GM23338 (cell line): Measurements from ENCODE around the gene TFDP1. TPM values are rescaled to one million over a fixed set of nuclear protein-coding genes. Genes with fewer than 3 reads are reported as not detected.

Source experiments
- ATAC-seq: fragments of 200-7000 bp; cut with Tn5 transposase; 3 replicates; pipeline ENCODE4 v1.9.1; 2020
- DNase-seq: peaks from one replicate; pipeline ENCODE4 v3.0.0-alpha.2; 2015; ENCODE audit warnings: low spot score
- H2AFZ ChIP-seq: fragments of 200-600 bp; sonication (generic); 2 replicates; pipeline ENCODE4 v1.8.0; 2016; ENCODE audit warnings: antibody characterized with exemption, mild to moderate bottlenecking, moderate library complexity
- H3F3A ChIP-seq: fragments of 200-600 bp; sonication (generic); replicated peaks from 2 replicates; pipeline ENCODE4 v1.8.0; 2017; ENCODE audit warnings: antibody characterized with exemption, mixed run types, low read depth
- H3K27ac ChIP-seq: fragments of 200-600 bp; sonication (generic); 2 replicates; pipeline ENCODE4 v1.6.1; 2016; ENCODE audit warnings: low read depth
- H3K27me3 ChIP-seq: fragments of 200-600 bp; sonication (generic); 2 replicates; pipeline ENCODE4 v1.8.0; 2016; ENCODE audit warnings: mild to moderate bottlenecking, mixed run types, moderate library complexity; ENCODE audit not compliant: insufficient read depth
- H3K36me3 ChIP-seq: fragments of 200-600 bp; sonication (generic); 2 replicates; pipeline ENCODE4 v1.8.0; 2016; ENCODE audit warnings: mild to moderate bottlenecking; ENCODE audit not compliant: insufficient read depth
- H3K4me1 ChIP-seq: fragments of 200-600 bp; sonication (generic); 2 replicates; pipeline ENCODE4 v1.8.0; 2016; ENCODE audit warnings: mild to moderate bottlenecking, moderate library complexity; ENCODE audit not compliant: insufficient read depth
- H3K4me2 ChIP-seq: fragments of 200-600 bp; sonication (generic); 2 replicates; pipeline ENCODE4 v1.7.1; 2017; ENCODE audit warnings: mixed run types
- H3K4me3 ChIP-seq: fragments of 200-600 bp; sonication (generic); 2 replicates; pipeline ENCODE4 v1.6.1; 2016; ENCODE audit warnings: mixed run types
- H3K79me2 ChIP-seq: fragments of 200-600 bp; sonication (generic); replicated peaks from 2 replicates; pipeline ENCODE4 v1.8.0; 2017; ENCODE audit warnings: mild to moderate bottlenecking; ENCODE audit not compliant: insufficient read depth
- H3K9me2 ChIP-seq: fragments of 200-600 bp; sonication (generic); 2 replicates; pipeline ENCODE4 v1.8.0; 2017; ENCODE audit not compliant: insufficient read depth
- H4K20me1 ChIP-seq: fragments of 200-600 bp; sonication (generic); replicated peaks from 2 replicates; pipeline ENCODE4 v1.8.0; 2017; ENCODE audit warnings: mild to moderate bottlenecking; ENCODE audit not compliant: insufficient read depth
- H3K27ac Mint-ChIP-seq: 2 replicates; pipeline ENCODE4 v1.8.0; 2020; ENCODE audit warnings: inconsistent platforms, mild to moderate bottlenecking, moderate library complexity, mixed read lengths
- H3K27me3 Mint-ChIP-seq: 3 replicates; pipeline ENCODE4 v1.8.0; 2022; ENCODE audit warnings: low read depth, mild to moderate bottlenecking, moderate library complexity, mixed read lengths, inconsistent platforms; ENCODE audit not compliant: insufficient read depth, poor library complexity
- H3K36me3 Mint-ChIP-seq: 3 replicates; pipeline ENCODE4 v1.8.0; 2021; ENCODE audit warnings: low read depth, mild to moderate bottlenecking, inconsistent platforms, moderate library complexity, mixed read lengths
- H3K4me1 Mint-ChIP-seq: 3 replicates; pipeline ENCODE4 v1.8.0; 2020; ENCODE audit warnings: mild to moderate bottlenecking, inconsistent platforms, mixed read lengths
- H3K4me3 Mint-ChIP-seq: 3 replicates; pipeline ENCODE4 v1.8.0; 2021; ENCODE audit warnings: moderate library complexity, mild to moderate bottlenecking, inconsistent platforms, mixed read lengths
- H3K9me3 Mint-ChIP-seq: 3 replicates; pipeline ENCODE4 v1.8.0; 2020; ENCODE audit warnings: moderate library complexity, mild to moderate bottlenecking, inconsistent platforms, mixed read lengths
- CREB1 ChIP-seq: fragments of 250-450 bp; sonication (Bioruptor Pico); IDR thresholded peaks from 2 replicates; pipeline ENCODE4 v1.5.0; 2020; ENCODE audit warnings: low read depth, mild to moderate bottlenecking, moderate library complexity
- EZH2phosphoT487 ChIP-seq: fragments of 200-600 bp; sonication (generic); IDR thresholded peaks from one replicate; pipeline ENCODE4 v1.8.1; 2018; ENCODE audit warnings: antibody characterized with exemption; ENCODE audit not compliant: unreplicated experiment
- NANOG ChIP-seq: IDR thresholded peaks from 2 replicates; pipeline ENCODE4 v1.6.1; 2016; ENCODE audit warnings: antibody characterized with exemption, borderline replicate concordance
- POLR2AphosphoS5 ChIP-seq: IDR thresholded peaks from 2 replicates; pipeline ENCODE4 v1.6.1; 2016; ENCODE audit warnings: antibody characterized with exemption, low read depth
- ZNF114 ChIP-seq: fragments of 250-450 bp; sonication (Bioruptor Pico); IDR thresholded peaks from 2 replicates; pipeline ENCODE4 v1.5.0; 2020; ENCODE audit warnings: mild to moderate bottlenecking, moderate library complexity
- ZNF331 ChIP-seq: fragments of 250-450 bp; sonication (Bioruptor Pico); IDR thresholded peaks from 2 replicates; pipeline ENCODE4 v1.5.0; 2020; ENCODE audit warnings: low read depth, mild to moderate bottlenecking, moderate library complexity
- polyA plus RNA-seq: library from polyadenylated mRNA; unstranded; fragments of >200 nt; fragmentation: Nextera tagmentation; extraction: Ambion mirVana; gene quantifications from 2 replicates; pipeline ENCODE4 v1.2.1, GENCODE V29; 2016
- total RNA-seq: library from RNA; depleted of rRNA; stranded (reverse); fragments of >200 nt; shearing (Covaris generic); gene quantifications from 2 replicates; pipeline ENCODE4 v1.2.3, GENCODE V29; 2014
- TF ChIP-seq, protein P1 (sequence below): fragments of 250-450 bp; sonication (Bioruptor Pico); IDR thresholded peaks from 2 replicates; pipeline ENCODE4 v1.5.0; 2020; ENCODE audit warnings: mild to moderate bottlenecking, moderate library complexity
- TF ChIP-seq, protein P2 (sequence below), 2 experiments: fragments of 200-600 bp in 1 of 2; sonication (generic) in 1 of 2; conservative IDR thresholded peaks; 2 replicates each; pipeline versions ENCODE4 v1.5.1 to v1.6.1; 2016 to 2017; ENCODE audit warnings: antibody characterized with exemption in 2 of 2, low read depth in 2 of 2, mild to moderate bottlenecking in 2 of 2, moderate library complexity in 1 of 2
- TF ChIP-seq, protein P3 (sequence below): IDR thresholded peaks from 2 replicates; pipeline ENCODE4 v1.6.1; 2016; ENCODE audit warnings: antibody characterized with exemption

The TFDP1 gene
- total and polyA plus RNA-seq, 2 experiments from 2014 or later: 42.9 to 80.0 TPM

DNA sequence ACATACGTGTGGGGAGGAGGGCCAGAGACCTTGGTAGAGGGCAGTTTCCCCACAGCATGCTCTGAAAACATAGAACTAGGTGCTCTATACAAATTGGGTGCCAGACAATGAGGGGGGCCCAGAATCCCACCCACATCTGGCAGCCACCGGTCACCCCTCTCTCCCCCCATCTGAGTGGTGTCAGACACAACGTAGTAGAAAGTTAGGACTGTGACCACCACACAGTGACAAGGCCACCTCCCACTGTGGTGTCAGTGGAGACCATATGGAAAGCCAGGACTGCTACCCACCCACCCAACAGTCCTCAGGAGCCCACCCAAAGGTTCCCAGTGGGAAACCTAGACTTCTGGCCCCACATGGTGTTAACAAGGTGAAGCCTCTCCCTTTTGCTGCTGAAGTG lies 75.5 kb downstream of the TFDP1 start (continued):
- TF ChIP-seq, protein P1, sequence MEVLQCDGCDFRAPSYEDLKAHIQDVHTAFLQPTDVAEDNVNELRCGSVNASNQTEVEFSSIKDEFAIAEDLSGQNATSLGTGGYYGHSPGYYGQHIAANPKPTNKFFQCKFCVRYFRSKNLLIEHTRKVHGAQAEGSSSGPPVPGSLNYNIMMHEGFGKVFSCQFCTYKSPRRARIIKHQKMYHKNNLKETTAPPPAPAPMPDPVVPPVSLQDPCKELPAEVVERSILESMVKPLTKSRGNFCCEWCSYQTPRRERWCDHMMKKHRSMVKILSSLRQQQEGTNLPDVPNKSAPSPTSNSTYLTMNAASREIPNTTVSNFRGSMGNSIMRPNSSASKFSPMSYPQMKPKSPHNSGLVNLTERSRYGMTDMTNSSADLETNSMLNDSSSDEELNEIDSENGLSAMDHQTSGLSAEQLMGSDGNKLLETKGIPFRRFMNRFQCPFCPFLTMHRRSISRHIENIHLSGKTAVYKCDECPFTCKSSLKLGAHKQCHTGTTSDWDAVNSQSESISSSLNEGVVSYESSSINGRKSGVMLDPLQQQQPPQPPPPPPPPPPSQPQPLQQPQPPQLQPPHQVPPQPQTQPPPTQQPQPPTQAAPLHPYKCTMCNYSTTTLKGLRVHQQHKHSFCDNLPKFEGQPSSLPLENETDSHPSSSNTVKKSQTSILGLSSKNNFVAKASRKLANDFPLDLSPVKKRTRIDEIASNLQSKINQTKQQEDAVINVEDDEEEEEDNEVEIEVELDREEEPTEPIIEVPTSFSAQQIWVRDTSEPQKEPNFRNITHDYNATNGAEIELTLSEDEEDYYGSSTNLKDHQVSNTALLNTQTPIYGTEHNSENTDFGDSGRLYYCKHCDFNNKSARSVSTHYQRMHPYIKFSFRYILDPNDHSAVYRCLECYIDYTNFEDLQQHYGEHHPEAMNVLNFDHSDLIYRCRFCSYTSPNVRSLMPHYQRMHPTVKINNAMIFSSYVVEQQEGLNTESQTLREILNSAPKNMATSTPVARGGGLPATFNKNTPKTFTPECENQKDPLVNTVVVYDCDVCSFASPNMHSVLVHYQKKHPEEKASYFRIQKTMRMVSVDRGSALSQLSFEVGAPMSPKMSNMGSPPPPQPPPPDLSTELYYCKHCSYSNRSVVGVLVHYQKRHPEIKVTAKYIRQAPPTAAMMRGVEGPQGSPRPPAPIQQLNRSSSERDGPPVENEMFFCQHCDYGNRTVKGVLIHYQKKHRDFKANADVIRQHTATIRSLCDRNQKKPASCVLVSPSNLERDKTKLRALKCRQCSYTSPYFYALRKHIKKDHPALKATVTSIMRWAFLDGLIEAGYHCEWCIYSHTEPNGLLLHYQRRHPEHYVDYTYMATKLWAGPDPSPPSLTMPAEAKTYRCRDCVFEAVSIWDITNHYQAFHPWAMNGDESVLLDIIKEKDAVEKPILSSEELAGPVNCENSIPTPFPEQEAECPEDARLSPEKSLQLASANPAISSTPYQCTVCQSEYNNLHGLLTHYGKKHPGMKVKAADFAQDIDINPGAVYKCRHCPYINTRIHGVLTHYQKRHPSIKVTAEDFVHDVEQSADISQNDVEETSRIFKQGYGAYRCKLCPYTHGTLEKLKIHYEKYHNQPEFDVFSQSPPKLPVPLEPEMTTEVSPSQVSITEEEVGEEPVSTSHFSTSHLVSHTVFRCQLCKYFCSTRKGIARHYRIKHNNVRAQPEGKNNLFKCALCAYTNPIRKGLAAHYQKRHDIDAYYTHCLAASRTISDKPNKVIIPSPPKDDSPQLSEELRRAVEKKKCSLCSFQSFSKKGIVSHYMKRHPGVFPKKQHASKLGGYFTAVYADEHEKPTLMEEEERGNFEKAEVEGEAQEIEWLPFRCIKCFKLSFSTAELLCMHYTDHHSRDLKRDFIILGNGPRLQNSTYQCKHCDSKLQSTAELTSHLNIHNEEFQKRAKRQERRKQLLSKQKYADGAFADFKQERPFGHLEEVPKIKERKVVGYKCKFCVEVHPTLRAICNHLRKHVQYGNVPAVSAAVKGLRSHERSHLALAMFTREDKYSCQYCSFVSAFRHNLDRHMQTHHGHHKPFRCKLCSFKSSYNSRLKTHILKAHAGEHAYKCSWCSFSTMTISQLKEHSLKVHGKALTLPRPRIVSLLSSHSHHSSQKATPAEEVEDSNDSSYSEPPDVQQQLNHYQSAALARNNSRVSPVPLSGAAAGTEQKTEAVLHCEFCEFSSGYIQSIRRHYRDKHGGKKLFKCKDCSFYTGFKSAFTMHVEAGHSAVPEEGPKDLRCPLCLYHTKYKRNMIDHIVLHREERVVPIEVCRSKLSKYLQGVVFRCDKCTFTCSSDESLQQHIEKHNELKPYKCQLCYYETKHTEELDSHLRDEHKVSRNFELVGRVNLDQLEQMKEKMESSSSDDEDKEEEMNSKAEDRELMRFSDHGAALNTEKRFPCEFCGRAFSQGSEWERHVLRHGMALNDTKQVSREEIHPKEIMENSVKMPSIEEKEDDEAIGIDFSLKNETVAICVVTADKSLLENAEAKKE (CRISPR knock-in tag): no peak
- TF ChIP-seq, protein P2, sequence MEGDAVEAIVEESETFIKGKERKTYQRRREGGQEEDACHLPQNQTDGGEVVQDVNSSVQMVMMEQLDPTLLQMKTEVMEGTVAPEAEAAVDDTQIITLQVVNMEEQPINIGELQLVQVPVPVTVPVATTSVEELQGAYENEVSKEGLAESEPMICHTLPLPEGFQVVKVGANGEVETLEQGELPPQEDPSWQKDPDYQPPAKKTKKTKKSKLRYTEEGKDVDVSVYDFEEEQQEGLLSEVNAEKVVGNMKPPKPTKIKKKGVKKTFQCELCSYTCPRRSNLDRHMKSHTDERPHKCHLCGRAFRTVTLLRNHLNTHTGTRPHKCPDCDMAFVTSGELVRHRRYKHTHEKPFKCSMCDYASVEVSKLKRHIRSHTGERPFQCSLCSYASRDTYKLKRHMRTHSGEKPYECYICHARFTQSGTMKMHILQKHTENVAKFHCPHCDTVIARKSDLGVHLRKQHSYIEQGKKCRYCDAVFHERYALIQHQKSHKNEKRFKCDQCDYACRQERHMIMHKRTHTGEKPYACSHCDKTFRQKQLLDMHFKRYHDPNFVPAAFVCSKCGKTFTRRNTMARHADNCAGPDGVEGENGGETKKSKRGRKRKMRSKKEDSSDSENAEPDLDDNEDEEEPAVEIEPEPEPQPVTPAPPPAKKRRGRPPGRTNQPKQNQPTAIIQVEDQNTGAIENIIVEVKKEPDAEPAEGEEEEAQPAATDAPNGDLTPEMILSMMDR (conservative IDR thresholded peaks at IDR 0.05; ENCODE audit: low read depth in 2 of 2): no peak
- TF ChIP-seq POLR2AphosphoS5 (no peak), ZNF331 (CRISPR knock-in tag) (no peak)
- TF ChIP-seq, protein P3, sequence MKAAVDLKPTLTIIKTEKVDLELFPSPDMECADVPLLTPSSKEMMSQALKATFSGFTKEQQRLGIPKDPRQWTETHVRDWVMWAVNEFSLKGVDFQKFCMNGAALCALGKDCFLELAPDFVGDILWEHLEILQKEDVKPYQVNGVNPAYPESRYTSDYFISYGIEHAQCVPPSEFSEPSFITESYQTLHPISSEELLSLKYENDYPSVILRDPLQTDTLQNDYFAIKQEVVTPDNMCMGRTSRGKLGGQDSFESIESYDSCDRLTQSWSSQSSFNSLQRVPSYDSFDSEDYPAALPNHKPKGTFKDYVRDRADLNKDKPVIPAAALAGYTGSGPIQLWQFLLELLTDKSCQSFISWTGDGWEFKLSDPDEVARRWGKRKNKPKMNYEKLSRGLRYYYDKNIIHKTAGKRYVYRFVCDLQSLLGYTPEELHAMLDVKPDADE: no peak

DNA sequence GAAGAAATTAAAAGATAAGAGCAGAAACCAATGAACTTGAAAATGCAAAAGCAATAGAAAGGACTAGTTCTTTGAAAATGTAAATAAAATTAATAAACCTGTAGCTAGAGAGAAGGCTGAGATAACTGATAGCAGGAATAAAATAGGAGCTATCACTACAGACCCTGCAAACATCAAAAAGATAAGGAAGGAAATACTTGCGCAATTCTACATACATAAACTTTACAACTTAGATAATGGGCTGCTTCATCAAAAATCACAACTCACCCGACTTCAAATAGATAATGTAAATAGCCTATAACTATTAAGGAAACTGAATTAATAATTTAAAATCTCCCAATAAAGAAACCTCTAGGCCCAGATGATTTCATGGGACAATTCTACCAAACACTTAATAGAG lies 77.0 kb downstream of the TFDP1 start:
- Mint-ChIP-seq H3K27ac (no peak overlapping the region), H3K4me3 (no peak overlapping the region)
- TF ChIP-seq, protein P3: no peak
- TF ChIP-seq EZH2phosphoT487 (no peak), CREB1 (CRISPR knock-in tag) (no peak), ZNF114 (CRISPR knock-in tag) (no peak), NANOG (no peak)

More for the DNA sequence above, 77.0 kb downstream of the TFDP1 start:
- H3K4me1 ChIP-seq: no peaks in the 10 kb centered on the region
- no peaks in the 10 kb centered on the region for H3K36me3 Mint-ChIP-seq
- H3K4me2 ChIP-seq: no peak overlapping the region
- no peak overlapping the region for H2AFZ ChIP-seq
- H3K9me3 Mint-ChIP-seq: no peaks in the 10 kb centered on the region; the same call in 2 of the 3 replicates
- no peak overlapping the region for H3K4me3 ChIP-seq
- H3K27me3 ChIP-seq: no peaks in the 10 kb centered on the region
- no peak overlapping the region for H3K27ac ChIP-seq
- H4K20me1 ChIP-seq: no peaks in the 10 kb centered on the region
- no peak for ATAC-seq
- peaks cover 5% of the 10 kb centered on the region; the same call in 2 of the 3 replicates for H3K4me1 Mint-ChIP-seq
- no peaks in the 10 kb centered on the region for H3F3A ChIP-seq
- no peak for DNase-seq
- no peaks in the 10 kb centered on the region for H3K36me3 ChIP-seq
- H3K9me2 ChIP-seq: no peaks in the 10 kb centered on the region
- no peaks in the 10 kb centered on the region for H3K79me2 ChIP-seq
- H3K27me3 Mint-ChIP-seq: peaks cover 4% of the 10 kb centered on the region
